HG02571 (cell line): ENCODE data around the gene ADARB2.
"Not testable (repeated sequence)": the region's sequence is repeated elsewhere in the genome, so short reads cannot be mapped to it uniquely, and the experiment has no call there.

Source experiments
- ATAC-seq: cut with Tn5 transposase; IDR thresholded peaks from one replicate; pipeline ENCODE4 v1.9.1; 2021; ENCODE audit warnings: mild to moderate bottlenecking, moderate library complexity; ENCODE audit not compliant: unreplicated experiment

The ADARB2 gene

GRCh38 chr10:1169186-1169885, 568.0 kb downstream of the ADARB2 start:
- no peak for ATAC-seq

GRCh38 chr10:1168763-1169162, 568.6 kb downstream of the ADARB2 start:
- ATAC-seq: no peak

GRCh38 chr10:1166828-1167275, 570.5 kb downstream of the ADARB2 start:
- ATAC-seq: no peak

- no peak for ATAC-seq
Measured at GRCh38 chr10:1166101-1166827, 571.1 kb downstream of the ADARB2 start.

- no peak for ATAC-seq
Measured at GRCh38 chr10:1163831-1164230, 573.5 kb downstream of the ADARB2 start.

GRCh38 chr10:1163204-1163660, 574.1 kb downstream of the ADARB2 start:
- ATAC-seq: no peak

- ATAC-seq: no peak
Measured at GRCh38 chr10:1162481-1163203, 574.7 kb downstream of the ADARB2 start.

GRCh38 chr10:1161315-1161673, 576.0 kb downstream of the ADARB2 start:
- ATAC-seq: not testable (repeated sequence)

GRCh38 chr10:1160561-1161314, 576.6 kb downstream of the ADARB2 start:
- ATAC-seq: no peak

GRCh38 chr10:1159131-1160061, 577.9 kb downstream of the ADARB2 start:
- ATAC-seq: no peak

GRCh38 chr10:1158536-1158935, 578.8 kb downstream of the ADARB2 start:
- not testable (repeated sequence) for ATAC-seq

- no peak for ATAC-seq
Measured at GRCh38 chr10:1158066-1158465, 579.3 kb downstream of the ADARB2 start.

- ATAC-seq: no peak
Measured at GRCh38 chr10:1157615-1157933, 579.8 kb downstream of the ADARB2 start.

GRCh38 chr10:1156921-1157614, 580.3 kb downstream of the ADARB2 start:
- no peak for ATAC-seq

- ATAC-seq: no peak
Measured at GRCh38 chr10:1156616-1156886, 580.8 kb downstream of the ADARB2 start.

GRCh38 chr10:1155791-1156615, 581.3 kb downstream of the ADARB2 start:
- ATAC-seq: no peak

- no peak for ATAC-seq
Measured at GRCh38 chr10:1154531-1155295, 582.6 kb downstream of the ADARB2 start.

GRCh38 chr10:1153805-1154351, 583.4 kb downstream of the ADARB2 start:
- no peak for ATAC-seq
